Right atrium auricular region (tissue), 2 donors: ENCODE measurements around the gene SAPCD2. TPM values are rescaled to one million over a fixed set of nuclear protein-coding genes. Genes with fewer than 3 reads are reported as not detected.

Experiments
- DNase-seq: peaks from one replicate; pipeline ENCODE4 v3.0.0-alpha.2; 2019; ENCODE audit warnings: low spot score
- H3K27ac ChIP-seq, 2 donors: fragments of 200-600 bp; sonication (generic); 1 replicate in 1 of 2; 2 replicates in 1 of 2; pipeline ENCODE4 v1.5.1; 2016 to 2019
- H3K27me3 ChIP-seq, 2 donors: fragments of 200-600 bp; sonication (generic); one replicate each; pipeline versions ENCODE4 v1.5.1 to v1.6.0; 2017 to 2019
- H3K36me3 ChIP-seq: fragments of 200-600 bp; sonication (generic); one replicate; pipeline ENCODE4 v1.5.1; 2016
- H3K4me1 ChIP-seq, 2 donors: fragments of 200-600 bp; sonication (generic); one replicate each; pipeline versions ENCODE4 v1.5.1 to v1.6.0; 2017 to 2019
- H3K4me3 ChIP-seq, 2 donors: fragments of 200-600 bp; sonication (generic); 1 replicate in 1 of 2; 2 replicates in 1 of 2; pipeline ENCODE4 v1.5.1; 2017 to 2019; ENCODE audit warnings: mild to moderate bottlenecking in 1 of 2, moderate library complexity in 1 of 2
- H3K9me3 ChIP-seq, 2 donors: fragments of 200-600 bp; sonication (generic); one replicate each; pipeline ENCODE4 v1.5.1; 2019
- CTCF ChIP-seq, 2 donors: fragments of 200-600 bp; sonication (generic); IDR thresholded peaks; one replicate each; pipeline ENCODE4 v1.5.1; 2019; ENCODE audit warnings: antibody characterized with exemption in 2 of 2
- total RNA-seq, 2 donors: library from RNA; depleted of rRNA; stranded (reverse); fragments of >200 nt; gene quantifications; one replicate each; pipeline ENCODE4 v1.1.0, GENCODE V29; 2016

SAPCD2 gene
- total RNA-seq, 2 donors from 2014 or later = 0.12 to 0.63 TPM

- no peak overlapping the region for H3K4me3 ChIP-seq
- peaks cover 0 to 4% of the 10 kb centered on the region in 2 donors for H3K27me3 ChIP-seq
- peak; percentile 81 for DNase-seq
- H3K36me3 ChIP-seq = no peaks in the 10 kb centered on the region
- TF ChIP-seq CTCF (IDR thresholded peaks at IDR 0.05) = no peak
- no peaks in the 10 kb centered on the region for H3K9me3 ChIP-seq
- peaks cover 0 to 45% of the 10 kb centered on the region in 2 donors for H3K4me1 ChIP-seq
- peak overlapping the region; percentile 63 to 66 for H3K27ac ChIP-seq
Observed at GRCh38 chr9:137055385-137056364, 14.7 kb downstream of the SAPCD2 start.

GRCh38 chr9:137054932-137055384 is 15.4 kb downstream of the SAPCD2 start:
- Histone ChIP-seq H3K36me3 (no peaks in the 10 kb centered on the region), H3K4me3 (no peak overlapping the region), H3K27ac (peak overlapping the region; percentile 63 to 66), H3K9me3 (no peaks in the 10 kb centered on the region), H3K27me3 (peaks cover 0 to 4% of the 10 kb centered on the region in 2 donors), H3K4me1 (peaks cover 0 to 45% of the 10 kb centered on the region in 2 donors)
- no peak for DNase-seq
- no peak for TF ChIP-seq CTCF (IDR thresholded peaks at IDR 0.05)

DNA sequence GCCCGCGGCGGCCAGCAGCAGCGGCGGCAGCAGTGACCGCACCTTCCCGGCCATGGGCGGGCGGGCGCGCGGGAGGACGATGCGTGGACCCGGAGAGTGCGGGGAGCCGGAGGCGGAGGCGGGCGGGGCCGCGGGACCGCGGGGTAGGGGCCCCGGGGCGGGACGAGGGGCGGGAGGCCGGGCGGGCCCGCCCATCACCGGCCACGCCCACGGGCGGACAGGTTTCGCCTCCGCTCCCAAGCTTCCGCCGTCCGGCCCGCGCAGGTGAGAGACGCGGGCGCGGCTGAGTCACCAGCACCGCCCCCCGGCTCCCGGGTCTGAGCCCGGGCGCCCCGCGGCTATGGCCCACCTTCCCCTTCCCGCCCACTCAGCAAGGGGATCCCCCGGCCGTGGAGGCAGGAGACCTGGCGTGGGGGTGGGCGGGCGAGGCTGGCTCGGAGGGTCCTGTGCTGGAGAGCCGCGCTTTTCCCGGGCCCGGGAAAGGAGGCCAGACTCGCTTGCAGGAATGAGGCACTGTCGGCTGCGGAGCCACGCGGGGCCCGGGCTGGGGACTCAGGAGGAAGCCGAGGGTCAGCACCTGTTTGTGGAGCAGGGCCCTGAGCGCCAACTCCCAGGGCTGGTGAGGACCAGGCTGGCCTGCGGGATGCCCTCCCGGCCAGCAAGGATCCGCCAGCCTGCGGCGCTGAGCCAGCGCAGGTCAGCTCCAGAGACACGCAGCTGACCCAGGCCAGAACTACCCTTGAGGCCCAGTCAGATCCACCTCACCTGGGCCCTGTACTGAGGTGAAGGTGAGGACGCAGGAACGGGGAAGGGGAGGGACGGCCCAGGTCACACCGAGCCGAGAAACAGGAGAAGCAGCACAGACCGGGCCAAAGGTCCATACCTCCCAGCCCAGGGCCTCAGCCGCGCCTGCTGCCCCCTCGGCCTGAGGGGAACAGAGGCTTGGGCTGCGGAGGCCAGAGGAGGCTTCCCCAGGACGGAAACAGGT is 16.1 kb downstream of the SAPCD2 start, which contains the start of gene ENTPD2:
Gene ENTPD2, minus strand, starts transcription at position 118 of the 988 bp plus-strand sequence. Its CDS starts 64 bp downstream, at position 54.
- Histone ChIP-seq H3K4me1 (peaks cover 0 to 45% of the 10 kb centered on the region in 2 donors), H3K4me3 (peak within 1 kb of the TSS; percentile 5 to 47), H3K27me3 (peaks cover 0 to 11% of the 10 kb centered on the region in 2 donors), H3K27ac (peak within 1 kb of the TSS; percentile 63 to 66), H3K9me3 (no peaks in the 10 kb centered on the region), H3K36me3 (no peaks in the 10 kb centered on the region)
- TF ChIP-seq CTCF (IDR thresholded peaks at IDR 0.05) = no peak
- no peak for DNase-seq

GRCh38 chr9:137052998-137053943 is 17.1 kb downstream of the SAPCD2 start:
- no peak for TF ChIP-seq CTCF (IDR thresholded peaks at IDR 0.05)
- Histone ChIP-seq H3K4me3 (peak overlapping the region; percentile 5 to 47), H3K4me1 (peaks cover 0 to 54% of the 10 kb centered on the region in 2 donors), H3K27me3 (peaks cover 0 to 17% of the 10 kb centered on the region in 2 donors), H3K9me3 (no peaks in the 10 kb centered on the region), H3K36me3 (no peaks in the 10 kb centered on the region), H3K27ac (no peak overlapping the region)
- DNase-seq = no peak
